ENCODE measurements around the gene ARFIP1.

Gene ARFIP1

GRCh38 chr4:152910521-152910920 lies 130.8 kb downstream of the ARFIP1 start:
- Histone ChIP-seq H3K4me1 (ENCODE audit: control insufficient read depth, insufficient read depth, low read length) (no peaks in the 10 kb centered on the region), H3K36me3 (ENCODE audit: control insufficient read depth, insufficient read depth, low read length) (no peaks in the 10 kb centered on the region), H3K9ac (ENCODE audit: low read depth, low read length) (no peak overlapping the region), H3K4me3 (ENCODE audit: low read depth, low read length) (no peak overlapping the region), H3K27me3 (ENCODE audit: control insufficient read depth, insufficient read depth, low read length) (no peaks in the 10 kb centered on the region), H3K9me3 (ENCODE audit: control insufficient read depth, insufficient read depth, low read length) (no peaks in the 10 kb centered on the region)

- Histone ChIP-seq H3K4me3 (ENCODE audit: low read depth, low read length) (no peak overlapping the region), H3K9me3 (ENCODE audit: control insufficient read depth, insufficient read depth, low read length) (peaks cover 14% of the 10 kb centered on the region), H3K36me3 (ENCODE audit: control insufficient read depth, insufficient read depth, low read length) (peaks cover 3% of the 10 kb centered on the region), H3K9ac (ENCODE audit: low read depth, low read length) (no peak overlapping the region), H3K4me1 (ENCODE audit: control insufficient read depth, insufficient read depth, low read length) (no peaks in the 10 kb centered on the region), H3K27me3 (ENCODE audit: control insufficient read depth, insufficient read depth, low read length) (no peaks in the 10 kb centered on the region)
Observed at GRCh38 chr4:152917543-152918395, 138.0 kb downstream of the ARFIP1 start.

- Histone ChIP-seq H3K9me3 (ENCODE audit: control insufficient read depth, insufficient read depth, low read length) (peaks cover 14% of the 10 kb centered on the region), H3K27me3 (ENCODE audit: control insufficient read depth, insufficient read depth, low read length) (no peaks in the 10 kb centered on the region), H3K4me3 (ENCODE audit: low read depth, low read length) (no peak overlapping the region), H3K36me3 (ENCODE audit: control insufficient read depth, insufficient read depth, low read length) (peaks cover 3% of the 10 kb centered on the region), H3K4me1 (ENCODE audit: control insufficient read depth, insufficient read depth, low read length) (no peaks in the 10 kb centered on the region), H3K9ac (ENCODE audit: low read depth, low read length) (no peak overlapping the region)
Observed at GRCh38 chr4:152919826-152920225, 140.1 kb downstream of the ARFIP1 start.

- Histone ChIP-seq H3K9me3 (ENCODE audit: control insufficient read depth, insufficient read depth, low read length) (peaks cover 14% of the 10 kb centered on the region), H3K4me1 (ENCODE audit: control insufficient read depth, insufficient read depth, low read length) (peaks cover 4% of the 10 kb centered on the region), H3K4me3 (ENCODE audit: low read depth, low read length) (no peak overlapping the region), H3K27me3 (ENCODE audit: control insufficient read depth, insufficient read depth, low read length) (no peaks in the 10 kb centered on the region), H3K9ac (ENCODE audit: low read depth, low read length) (no peak overlapping the region), H3K36me3 (ENCODE audit: control insufficient read depth, insufficient read depth, low read length) (peaks cover 3% of the 10 kb centered on the region)
Observed at GRCh38 chr4:152920768-152921167, 141.0 kb downstream of the ARFIP1 start.

GRCh38 chr4:152921284-152921683 lies 141.5 kb downstream of the ARFIP1 start:
- Histone ChIP-seq H3K27me3 (ENCODE audit: control insufficient read depth, insufficient read depth, low read length) (no peaks in the 10 kb centered on the region), H3K4me1 (ENCODE audit: control insufficient read depth, insufficient read depth, low read length) (peaks cover 7% of the 10 kb centered on the region), H3K36me3 (ENCODE audit: control insufficient read depth, insufficient read depth, low read length) (peaks cover 3% of the 10 kb centered on the region), H3K9me3 (ENCODE audit: control insufficient read depth, insufficient read depth, low read length) (peaks cover 14% of the 10 kb centered on the region), H3K9ac (ENCODE audit: low read depth, low read length) (no peak overlapping the region), H3K4me3 (ENCODE audit: low read depth, low read length) (no peak overlapping the region)

- Histone ChIP-seq H3K36me3 (ENCODE audit: control insufficient read depth, insufficient read depth, low read length) (no peaks in the 10 kb centered on the region), H3K9ac (ENCODE audit: low read depth, low read length) (no peak overlapping the region), H3K4me3 (ENCODE audit: low read depth, low read length) (no peak overlapping the region), H3K9me3 (ENCODE audit: control insufficient read depth, insufficient read depth, low read length) (no peaks in the 10 kb centered on the region), H3K27me3 (ENCODE audit: control insufficient read depth, insufficient read depth, low read length) (no peaks in the 10 kb centered on the region), H3K4me1 (ENCODE audit: control insufficient read depth, insufficient read depth, low read length) (peaks cover 38% of the 10 kb centered on the region)
Observed at GRCh38 chr4:152925851-152926250, 146.1 kb downstream of the ARFIP1 start.

GRCh38 chr4:152926959-152927358 lies 147.2 kb downstream of the ARFIP1 start:
- H3K4me1 ChIP-seq (ENCODE audit: control insufficient read depth, insufficient read depth, low read length): peaks cover 40% of the 10 kb centered on the region
- H3K27me3 ChIP-seq (ENCODE audit: control insufficient read depth, insufficient read depth, low read length): no peaks in the 10 kb centered on the region
- H3K9me3 ChIP-seq (ENCODE audit: control insufficient read depth, insufficient read depth, low read length): no peaks in the 10 kb centered on the region
- H3K4me3 ChIP-seq (ENCODE audit: low read depth, low read length): no peak overlapping the region
- no peaks in the 10 kb centered on the region for H3K36me3 ChIP-seq (ENCODE audit: control insufficient read depth, insufficient read depth, low read length)
- H3K9ac ChIP-seq (ENCODE audit: low read depth, low read length): no peak overlapping the region

GRCh38 chr4:152927737-152928136 lies 148.0 kb downstream of the ARFIP1 start:
- H3K4me1 ChIP-seq (ENCODE audit: control insufficient read depth, insufficient read depth, low read length): peaks cover 40% of the 10 kb centered on the region
- no peaks in the 10 kb centered on the region for H3K36me3 ChIP-seq (ENCODE audit: control insufficient read depth, insufficient read depth, low read length)
- H3K27me3 ChIP-seq (ENCODE audit: control insufficient read depth, insufficient read depth, low read length): no peaks in the 10 kb centered on the region
- H3K9me3 ChIP-seq (ENCODE audit: control insufficient read depth, insufficient read depth, low read length): no peaks in the 10 kb centered on the region
- no peak overlapping the region for H3K9ac ChIP-seq (ENCODE audit: low read depth, low read length)
- no peak overlapping the region for H3K4me3 ChIP-seq (ENCODE audit: low read depth, low read length)

GRCh38 chr4:152928286-152928685 lies 148.5 kb downstream of the ARFIP1 start:
- H3K36me3 ChIP-seq (ENCODE audit: control insufficient read depth, insufficient read depth, low read length): no peaks in the 10 kb centered on the region
- no peaks in the 10 kb centered on the region for H3K27me3 ChIP-seq (ENCODE audit: control insufficient read depth, insufficient read depth, low read length)
- H3K9ac ChIP-seq (ENCODE audit: low read depth, low read length): no peak overlapping the region
- no peaks in the 10 kb centered on the region for H3K9me3 ChIP-seq (ENCODE audit: control insufficient read depth, insufficient read depth, low read length)
- no peak overlapping the region for H3K4me3 ChIP-seq (ENCODE audit: low read depth, low read length)
- peaks cover 40% of the 10 kb centered on the region for H3K4me1 ChIP-seq (ENCODE audit: control insufficient read depth, insufficient read depth, low read length)

- Histone ChIP-seq H3K4me1 (ENCODE audit: control insufficient read depth, insufficient read depth, low read length) (peaks cover 41% of the 10 kb centered on the region), H3K9me3 (ENCODE audit: control insufficient read depth, insufficient read depth, low read length) (no peaks in the 10 kb centered on the region), H3K36me3 (ENCODE audit: control insufficient read depth, insufficient read depth, low read length) (no peaks in the 10 kb centered on the region), H3K9ac (ENCODE audit: low read depth, low read length) (no peak overlapping the region), H3K27me3 (ENCODE audit: control insufficient read depth, insufficient read depth, low read length) (peaks cover 3% of the 10 kb centered on the region), H3K4me3 (ENCODE audit: low read depth, low read length) (no peak overlapping the region)
Observed at GRCh38 chr4:152929888-152930287, 150.1 kb downstream of the ARFIP1 start.

- H3K4me3 ChIP-seq (ENCODE audit: low read depth, low read length): peak overlapping the region; percentile 83
- H3K4me1 ChIP-seq (ENCODE audit: control insufficient read depth, insufficient read depth, low read length): peaks cover 14% of the 10 kb centered on the region
- no peaks in the 10 kb centered on the region for H3K9me3 ChIP-seq (ENCODE audit: control insufficient read depth, insufficient read depth, low read length)
- no peaks in the 10 kb centered on the region for H3K36me3 ChIP-seq (ENCODE audit: control insufficient read depth, insufficient read depth, low read length)
- peaks cover 10% of the 10 kb centered on the region for H3K27me3 ChIP-seq (ENCODE audit: control insufficient read depth, insufficient read depth, low read length)
- peak overlapping the region; percentile 88 for H3K9ac ChIP-seq (ENCODE audit: low read depth, low read length)
Observed at GRCh38 chr4:152935143-152935542, 155.4 kb downstream of the ARFIP1 start.

All from iPS-15b (cell line).